ENCODE measurements around the gene PPP1R1C. TPM values are rescaled to one million over a fixed set of nuclear protein-coding genes. Genes with fewer than 3 reads are reported as not detected.
A peak's percentile ranks its signal among the peaks of the same experiment; 100 is the strongest.

PPP1R1C gene
- total and polyA plus RNA-seq, 2 of the 13 experiments (the other 11 are each of a cell fraction or from before 2014, with no cell fraction given): 1.5 to 3.5 TPM

DNA sequence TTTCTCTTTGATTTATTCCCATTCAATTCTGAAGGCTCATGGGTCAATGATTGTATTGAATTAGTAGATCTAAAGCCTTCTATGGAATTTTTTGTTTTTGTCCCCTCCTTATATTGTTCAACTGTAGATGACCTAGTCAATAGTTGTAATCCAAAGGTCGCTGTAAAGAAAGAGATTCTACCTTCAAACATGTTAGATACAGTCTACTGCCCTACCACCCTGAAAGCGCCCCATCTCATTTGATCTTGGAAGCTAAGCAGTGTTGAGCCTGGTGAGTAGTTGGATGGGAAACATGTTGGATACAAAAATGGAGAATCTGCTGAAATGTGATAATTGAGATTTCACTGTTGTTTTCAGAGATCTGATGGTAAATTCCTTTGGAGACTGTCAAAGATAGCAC, 63.0 kb downstream of the PPP1R1C start:
- H3K4me1 ChIP-seq (ENCODE audit: insufficient read depth, low read length): peaks cover 9% of the 10 kb centered on the region; the same call in 1 of the 2 replicates
- H3K27me3 ChIP-seq (ENCODE audit: control insufficient read depth in 1 of 2, insufficient read depth in 2 of 2, low read length in 2 of 2): no peaks in the 10 kb centered on the region
- DNase-seq (ENCODE audit: low spot score) (no peak), FAIRE-seq (no peak), ATAC-seq (peak; percentile 65)
- H3K27ac ChIP-seq (ENCODE audit: extremely low read length, insufficient read depth, low read length): no peak overlapping the region
- H3K9me3 ChIP-seq (ENCODE audit: low read length): no peaks in the 10 kb centered on the region
- H3K4me3 ChIP-seq (replicated peaks in 1 of 3; ENCODE audit: insufficient read depth in 1 of 3, low read depth in 2 of 3, low read length in 3 of 3): no peak overlapping the region
- ChIA-PET CTCF (ENCODE audit: low intra/inter-chr PET ratio, low total read pairs) (no interaction called here), POLR2A (no interaction called here)
- TF ChIP-seq ZMYM4 (CRISPR knock-in tag; IDR thresholded peaks at IDR 0.05) (peak; percentile 60; the same call in 1 of the 2 replicates), HNF4A (CRISPR knock-in tag; IDR thresholded peaks at IDR 0.05) (peak; percentile 15; the same call in 1 of the 2 replicates)
- TF ChIP-seq, protein P1, sequence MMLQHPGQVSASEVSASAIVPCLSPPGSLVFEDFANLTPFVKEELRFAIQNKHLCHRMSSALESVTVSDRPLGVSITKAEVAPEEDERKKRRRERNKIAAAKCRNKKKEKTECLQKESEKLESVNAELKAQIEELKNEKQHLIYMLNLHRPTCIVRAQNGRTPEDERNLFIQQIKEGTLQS (CRISPR knock-in tag; IDR thresholded peaks at IDR 0.05): no peak
- TF ChIP-seq, protein P2, sequence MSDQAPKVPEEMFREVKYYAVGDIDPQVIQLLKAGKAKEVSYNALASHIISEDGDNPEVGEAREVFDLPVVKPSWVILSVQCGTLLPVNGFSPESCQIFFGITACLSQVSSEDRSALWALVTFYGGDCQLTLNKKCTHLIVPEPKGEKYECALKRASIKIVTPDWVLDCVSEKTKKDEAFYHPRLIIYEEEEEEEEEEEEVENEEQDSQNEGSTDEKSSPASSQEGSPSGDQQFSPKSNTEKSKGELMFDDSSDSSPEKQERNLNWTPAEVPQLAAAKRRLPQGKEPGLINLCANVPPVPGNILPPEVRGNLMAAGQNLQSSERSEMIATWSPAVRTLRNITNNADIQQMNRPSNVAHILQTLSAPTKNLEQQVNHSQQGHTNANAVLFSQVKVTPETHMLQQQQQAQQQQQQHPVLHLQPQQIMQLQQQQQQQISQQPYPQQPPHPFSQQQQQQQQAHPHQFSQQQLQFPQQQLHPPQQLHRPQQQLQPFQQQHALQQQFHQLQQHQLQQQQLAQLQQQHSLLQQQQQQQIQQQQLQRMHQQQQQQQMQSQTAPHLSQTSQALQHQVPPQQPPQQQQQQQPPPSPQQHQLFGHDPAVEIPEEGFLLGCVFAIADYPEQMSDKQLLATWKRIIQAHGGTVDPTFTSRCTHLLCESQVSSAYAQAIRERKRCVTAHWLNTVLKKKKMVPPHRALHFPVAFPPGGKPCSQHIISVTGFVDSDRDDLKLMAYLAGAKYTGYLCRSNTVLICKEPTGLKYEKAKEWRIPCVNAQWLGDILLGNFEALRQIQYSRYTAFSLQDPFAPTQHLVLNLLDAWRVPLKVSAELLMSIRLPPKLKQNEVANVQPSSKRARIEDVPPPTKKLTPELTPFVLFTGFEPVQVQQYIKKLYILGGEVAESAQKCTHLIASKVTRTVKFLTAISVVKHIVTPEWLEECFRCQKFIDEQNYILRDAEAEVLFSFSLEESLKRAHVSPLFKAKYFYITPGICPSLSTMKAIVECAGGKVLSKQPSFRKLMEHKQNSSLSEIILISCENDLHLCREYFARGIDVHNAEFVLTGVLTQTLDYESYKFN (CRISPR knock-in tag; conservative IDR thresholded peaks at IDR 0.05): 0 out of 2 replicates have a peak, but pooled peaks have one; percentile 34
- in situ Hi-C loops (cut with HindIII; ENCODE audit: extremely low pct_ligation_motif_present, low pct_unique_long_range_greater_than_20kb) (no loop called here), intact Hi-C loops (cut with micrococcal nuclease; ENCODE audit: unreplicated experiment) (no loop called here)
- BruUV-seq (replicated peaks): no TSS peak
- H2AFZ ChIP-seq (ENCODE audit: low read length): no peak overlapping the region
- H3K79me2 ChIP-seq (ENCODE audit: insufficient read depth, low read length): no peaks in the 10 kb centered on the region
- no peak overlapping the region for H3K9ac ChIP-seq (ENCODE audit: insufficient read depth, low read depth, low read length)
- no peaks in the 10 kb centered on the region for H4K20me1 ChIP-seq (ENCODE audit: insufficient read depth, low read length)
- WGBS (ENCODE audit: low lambda C conversion rate): 57% methylated on average over 2 of the region's 2 CpGs
- no peaks in the 10 kb centered on the region for H3K36me3 ChIP-seq (replicated peaks in 1 of 2; ENCODE audit: control insufficient read depth in 1 of 2, insufficient read depth in 2 of 2, low read length in 2 of 2)
- no peak overlapping the region for H3K4me2 ChIP-seq (ENCODE audit: low read depth, low read length)
